ENCODE data around the gene SLC2A4RG. TPM values are rescaled to one million over a fixed set of nuclear protein-coding genes. Genes with fewer than 3 reads are reported as not detected.

SLC2A4RG gene
- total and polyA plus RNA-seq, 4 donors = 5.5 to 79.1 (median 53.1) TPM

- DNase-seq (ENCODE audit: low read depth in 4 of 6, low spot score in 6 of 6) = no peak
- H3K4me3 ChIP-seq (ENCODE audit: low read depth, low read length) = no peak overlapping the region
- no peak overlapping the region for H3K27ac ChIP-seq (ENCODE audit: low read depth, low read length)
- H3K36me3 ChIP-seq (ENCODE audit: control insufficient read depth, insufficient read depth, low read length) = peaks cover 97% of the 10 kb centered on the region
- H3K27me3 ChIP-seq (ENCODE audit: control insufficient read depth, insufficient read depth, low read length) = no peaks in the 10 kb centered on the region
- peaks cover 25% of the 10 kb centered on the region for H3K4me1 ChIP-seq (ENCODE audit: control insufficient read depth, insufficient read depth, low read length)
- 93% methylated on average over 36 of the region's 37 CpGs for WGBS (ENCODE audit: insufficient coverage)
- no peaks in the 10 kb centered on the region for H3K9me3 ChIP-seq (ENCODE audit: control insufficient read depth, insufficient read depth, low read length)
Observed at GRCh38 chr20:63694584-63695423, 44.8 kb upstream of the SLC2A4RG start.

- DNase-seq (ENCODE audit: low read depth in 4 of 6, low spot score in 6 of 6) = no peak
- Histone ChIP-seq H3K27ac (ENCODE audit: low read depth, low read length) (no peak overlapping the region), H3K27me3 (ENCODE audit: control insufficient read depth, insufficient read depth, low read length) (no peaks in the 10 kb centered on the region), H3K4me3 (ENCODE audit: low read depth, low read length) (no peak overlapping the region), H3K4me1 (ENCODE audit: control insufficient read depth, insufficient read depth, low read length) (peaks cover 25% of the 10 kb centered on the region), H3K36me3 (ENCODE audit: control insufficient read depth, insufficient read depth, low read length) (peaks cover 97% of the 10 kb centered on the region), H3K9me3 (ENCODE audit: control insufficient read depth, insufficient read depth, low read length) (no peaks in the 10 kb centered on the region)
- 89% methylated on average over 24 of the region's 25 CpGs for WGBS (ENCODE audit: insufficient coverage)
Observed at GRCh38 chr20:63695424-63696305, 43.9 kb upstream of the SLC2A4RG start.

GRCh38 chr20:63696306-63696627 lies 43.3 kb upstream of the SLC2A4RG start:
- Histone ChIP-seq H3K27me3 (ENCODE audit: control insufficient read depth, insufficient read depth, low read length) (no peaks in the 10 kb centered on the region), H3K4me3 (ENCODE audit: low read depth, low read length) (no peak overlapping the region), H3K27ac (ENCODE audit: low read depth, low read length) (no peak overlapping the region), H3K4me1 (ENCODE audit: control insufficient read depth, insufficient read depth, low read length) (peaks cover 25% of the 10 kb centered on the region), H3K9me3 (ENCODE audit: control insufficient read depth, insufficient read depth, low read length) (no peaks in the 10 kb centered on the region), H3K36me3 (ENCODE audit: control insufficient read depth, insufficient read depth, low read length) (peaks cover 97% of the 10 kb centered on the region)
- DNase-seq (ENCODE audit: low read depth in 4 of 6, low spot score in 6 of 6) = no peak
- WGBS (ENCODE audit: insufficient coverage) = 19% methylated on average over 6 of the region's 6 CpGs

- Histone ChIP-seq H3K4me1 (ENCODE audit: control insufficient read depth, insufficient read depth, low read length) (peaks cover 25% of the 10 kb centered on the region), H3K36me3 (ENCODE audit: control insufficient read depth, insufficient read depth, low read length) (peaks cover 97% of the 10 kb centered on the region), H3K4me3 (ENCODE audit: low read depth, low read length) (peak within 1 kb of the TSS; percentile 1), H3K27me3 (ENCODE audit: control insufficient read depth, insufficient read depth, low read length) (no peaks in the 10 kb centered on the region), H3K9me3 (ENCODE audit: control insufficient read depth, insufficient read depth, low read length) (no peaks in the 10 kb centered on the region), H3K27ac (ENCODE audit: low read depth, low read length) (no peak within 1 kb of the TSS)
- peak in 1 of 6 donors; percentile 46 for DNase-seq (ENCODE audit: low read depth in 4 of 6, low spot score in 6 of 6)
- WGBS (ENCODE audit: insufficient coverage) = 20% methylated on average over 52 of the region's 52 CpGs
Observed at GRCh38 chr20:63696628-63697356, 42.8 kb upstream of the SLC2A4RG start, which contains the start of gene TNFRSF6B. Gene TNFRSF6B (plus strand): TSS chr20:63696652. CDS start chr20:63696768, 116 bp downstream.

GRCh38 chr20:63697357-63697867 lies 42.2 kb upstream of the SLC2A4RG start:
- Histone ChIP-seq H3K4me1 (ENCODE audit: control insufficient read depth, insufficient read depth, low read length) (peaks cover 25% of the 10 kb centered on the region), H3K27ac (ENCODE audit: low read depth, low read length) (no peak overlapping the region), H3K4me3 (ENCODE audit: low read depth, low read length) (peak overlapping the region; percentile 1), H3K27me3 (ENCODE audit: control insufficient read depth, insufficient read depth, low read length) (no peaks in the 10 kb centered on the region), H3K9me3 (ENCODE audit: control insufficient read depth, insufficient read depth, low read length) (no peaks in the 10 kb centered on the region), H3K36me3 (ENCODE audit: control insufficient read depth, insufficient read depth, low read length) (peaks cover 97% of the 10 kb centered on the region)
- WGBS (ENCODE audit: insufficient coverage) = 67% methylated on average over 7 of the region's 7 CpGs
- DNase-seq (ENCODE audit: low read depth in 4 of 6, low spot score in 6 of 6) = no peak

- 77% methylated on average over 25 of the region's 40 CpGs for WGBS (ENCODE audit: insufficient coverage)
- Histone ChIP-seq H3K36me3 (ENCODE audit: control insufficient read depth, insufficient read depth, low read length) (peaks cover 97% of the 10 kb centered on the region), H3K4me1 (ENCODE audit: control insufficient read depth, insufficient read depth, low read length) (peaks cover 25% of the 10 kb centered on the region), H3K27me3 (ENCODE audit: control insufficient read depth, insufficient read depth, low read length) (no peaks in the 10 kb centered on the region), H3K9me3 (ENCODE audit: control insufficient read depth, insufficient read depth, low read length) (no peaks in the 10 kb centered on the region), H3K27ac (ENCODE audit: low read depth, low read length) (no peak overlapping the region), H3K4me3 (ENCODE audit: low read depth, low read length) (no peak overlapping the region)
- DNase-seq (ENCODE audit: low read depth in 4 of 6, low spot score in 6 of 6) = no peak
Observed at GRCh38 chr20:63697868-63698545, 41.6 kb upstream of the SLC2A4RG start.

GRCh38 chr20:63698739-63699465 lies 40.7 kb upstream of the SLC2A4RG start:
- Histone ChIP-seq H3K27me3 (ENCODE audit: control insufficient read depth, insufficient read depth, low read length) (no peaks in the 10 kb centered on the region), H3K4me3 (ENCODE audit: low read depth, low read length) (no peak overlapping the region), H3K27ac (ENCODE audit: low read depth, low read length) (no peak overlapping the region), H3K4me1 (ENCODE audit: control insufficient read depth, insufficient read depth, low read length) (peaks cover 25% of the 10 kb centered on the region), H3K9me3 (ENCODE audit: control insufficient read depth, insufficient read depth, low read length) (no peaks in the 10 kb centered on the region), H3K36me3 (ENCODE audit: control insufficient read depth, insufficient read depth, low read length) (peaks cover 100% of the 10 kb centered on the region)
- 78% methylated on average over 16 of the region's 19 CpGs for WGBS (ENCODE audit: insufficient coverage)
- DNase-seq (ENCODE audit: low read depth in 4 of 6, low spot score in 6 of 6) = no peak

- peaks cover 25% of the 10 kb centered on the region for H3K4me1 ChIP-seq (ENCODE audit: control insufficient read depth, insufficient read depth, low read length)
- no peaks in the 10 kb centered on the region for H3K27me3 ChIP-seq (ENCODE audit: control insufficient read depth, insufficient read depth, low read length)
- H3K9me3 ChIP-seq (ENCODE audit: control insufficient read depth, insufficient read depth, low read length) = no peaks in the 10 kb centered on the region
- H3K27ac ChIP-seq (ENCODE audit: low read depth, low read length) = no peak overlapping the region
- WGBS (ENCODE audit: insufficient coverage) = 75% methylated on average over 21 of the region's 24 CpGs
- no peak overlapping the region for H3K4me3 ChIP-seq (ENCODE audit: low read depth, low read length)
- DNase-seq (ENCODE audit: low read depth in 4 of 6, low spot score in 6 of 6) = no peak
- H3K36me3 ChIP-seq (ENCODE audit: control insufficient read depth, insufficient read depth, low read length) = peaks cover 100% of the 10 kb centered on the region
Observed at GRCh38 chr20:63699466-63700198, 39.9 kb upstream of the SLC2A4RG start.

Measured in spinal cord (tissue), 10 donors.